ENCODE results near the gene ERO1A. TPM values are rescaled to one million over a fixed set of nuclear protein-coding genes. Genes with fewer than 3 reads are reported as not detected.

The ERO1A gene
- total and polyA plus RNA-seq, 2 of the 4 experiments (the other 2 are of a cell fraction) = 29.7 to 44.6 TPM

DNA sequence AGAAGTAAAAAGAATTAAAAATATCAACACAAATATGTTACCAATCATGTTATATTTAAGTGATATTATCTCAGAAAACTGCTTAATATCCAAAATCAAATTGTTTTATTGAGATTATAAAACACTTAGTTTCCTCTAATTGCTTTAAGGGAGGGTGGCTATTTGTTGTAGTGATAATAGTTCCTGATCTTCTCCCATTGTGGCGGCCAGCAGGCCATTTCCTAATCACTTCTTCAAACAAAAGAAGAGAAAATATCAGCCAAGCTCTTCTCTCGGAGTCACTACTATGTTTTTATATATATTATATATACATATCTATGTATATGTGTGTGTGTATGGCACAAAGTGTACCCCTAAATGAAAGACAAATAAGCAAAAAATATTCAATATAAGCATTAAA is 31.5 kb downstream of the ERO1A start:
- H3K9ac ChIP-seq (ENCODE audit: low read depth, low read length) = no peak overlapping the region
- no peak overlapping the region for H4K91ac ChIP-seq (ENCODE audit: insufficient read depth, low read depth, low read length)
- no peak overlapping the region for H3K14ac ChIP-seq (replicated peaks; ENCODE audit: low read depth, low read length)
- no peak overlapping the region for H3K4me3 ChIP-seq (ENCODE audit: insufficient read depth, low read depth, low read length)
- H2AK5ac ChIP-seq (ENCODE audit: low read depth, low read length) = no peak overlapping the region
- H3K9me3 ChIP-seq (ENCODE audit: control insufficient read depth, insufficient read depth, low read length) = no peaks in the 10 kb centered on the region
- TF ChIP-seq CHD1 (IDR thresholded peaks at IDR 0.05; ENCODE audit: low read depth, low read length) (no peak), POLR2A (IDR thresholded peaks at IDR 0.05; ENCODE audit: low read depth, low read length) (no peak)
- no peak overlapping the region for H3K4me2 ChIP-seq (ENCODE audit: low read depth, low read length)
- no peaks in the 10 kb centered on the region for H3K27me3 ChIP-seq (ENCODE audit: control insufficient read depth, insufficient read depth, low read length)
- H4K20me1 ChIP-seq (ENCODE audit: insufficient read depth, low read length) = no peaks in the 10 kb centered on the region
- ChIA-PET CTCF (no interaction called here), POLR2A (ENCODE audit: unreplicated experiment) (interaction anchor here (0.5 kb wide), 1 partner anchor 17 kb away, joined by 5 read pairs; no protein-coding TSS in a partner anchor)
- no peak overlapping the region for H2AFZ ChIP-seq (replicated peaks; ENCODE audit: low read length, poor library complexity)
- in situ Hi-C loops (cut with MboI; ENCODE audit: low sequenced_read_pairs) (no loop called here), intact Hi-C loops (cut with micrococcal nuclease) (loop anchor here (5.0 kb wide), 1 partner anchor 42 kb away; no protein-coding TSS in a partner anchor), dilution Hi-C loops (cut with HindIII; ENCODE audit: low sequenced_read_pairs, unreplicated experiment) (no loop called here)
- H3K79me1 ChIP-seq (ENCODE audit: low read depth in 1 of 2, low read length in 2 of 2) = peaks cover 7 to 9% of the 10 kb centered on the region in 2 experiments; a peak in 2 of 4 replicates
- peaks cover 9% of the 10 kb centered on the region for H3K36me3 ChIP-seq (ENCODE audit: control insufficient read depth, insufficient read depth, low read length)
- H3K23ac ChIP-seq (ENCODE audit: low read depth, low read length) = no peak overlapping the region
- no peak overlapping the region for H2AK9ac ChIP-seq (replicated peaks; ENCODE audit: low read depth, low read length, poor library complexity)
- no peak overlapping the region for H4K8ac ChIP-seq (ENCODE audit: low read depth in 2 of 2, low read length in 2 of 2)
- no peak overlapping the region for H3K27ac ChIP-seq (ENCODE audit: insufficient read depth, low read length)
- H2BK120ac ChIP-seq (ENCODE audit: low read depth, low read length) = no peak overlapping the region
- no peak overlapping the region for H4K5ac ChIP-seq (ENCODE audit: low read depth, low read length)
- DNase-seq (no peak), ATAC-seq (ENCODE audit: low read depth) (no peak)
- H3K4me1 ChIP-seq (ENCODE audit: control insufficient read depth, insufficient read depth, low read length) = no peaks in the 10 kb centered on the region
- no peak overlapping the region for H3K4ac ChIP-seq (ENCODE audit: low read depth, low read length)
- no peak overlapping the region for H3K18ac ChIP-seq (ENCODE audit: low read depth, low read length)
- no TSS peak for BruUV-seq (replicated peaks)
- no peak overlapping the region for H2BK20ac ChIP-seq (ENCODE audit: low read depth, low read length)
- no CpG with 5 or more reads among the region's 2 CpGs for WGBS, 2 experiments (ENCODE audit: extremely low coverage in 2 of 2, insufficient read length in 1 of 2)
- H3K9me1 ChIP-seq (ENCODE audit: insufficient read depth, low read length) = 0 out of 2 replicates have a peak, but pooled peaks cover 4% of the 10 kb centered on the region
- H2BK15ac ChIP-seq (ENCODE audit: low read depth, low read length) = no peak overlapping the region
- H3K56ac ChIP-seq (ENCODE audit: extremely low read depth, insufficient read depth, low read length) = no peak overlapping the region
- no peak overlapping the region for H2BK5ac ChIP-seq (ENCODE audit: low read depth, low read length, poor library complexity, severe bottlenecking)
